T-helper 22 cell (primary cell): ENCODE results near the gene PSMB10.
"Not testable (repeated sequence)": the region's sequence is repeated elsewhere in the genome, so short reads cannot be mapped to it uniquely, and the experiment has no call there.

Source experiments
- DNase-seq: peaks from one replicate; pipeline ENCODE4 v3.0.0-alpha.2; 2020; ENCODE audit warnings: low read depth

Gene PSMB10

DNA sequence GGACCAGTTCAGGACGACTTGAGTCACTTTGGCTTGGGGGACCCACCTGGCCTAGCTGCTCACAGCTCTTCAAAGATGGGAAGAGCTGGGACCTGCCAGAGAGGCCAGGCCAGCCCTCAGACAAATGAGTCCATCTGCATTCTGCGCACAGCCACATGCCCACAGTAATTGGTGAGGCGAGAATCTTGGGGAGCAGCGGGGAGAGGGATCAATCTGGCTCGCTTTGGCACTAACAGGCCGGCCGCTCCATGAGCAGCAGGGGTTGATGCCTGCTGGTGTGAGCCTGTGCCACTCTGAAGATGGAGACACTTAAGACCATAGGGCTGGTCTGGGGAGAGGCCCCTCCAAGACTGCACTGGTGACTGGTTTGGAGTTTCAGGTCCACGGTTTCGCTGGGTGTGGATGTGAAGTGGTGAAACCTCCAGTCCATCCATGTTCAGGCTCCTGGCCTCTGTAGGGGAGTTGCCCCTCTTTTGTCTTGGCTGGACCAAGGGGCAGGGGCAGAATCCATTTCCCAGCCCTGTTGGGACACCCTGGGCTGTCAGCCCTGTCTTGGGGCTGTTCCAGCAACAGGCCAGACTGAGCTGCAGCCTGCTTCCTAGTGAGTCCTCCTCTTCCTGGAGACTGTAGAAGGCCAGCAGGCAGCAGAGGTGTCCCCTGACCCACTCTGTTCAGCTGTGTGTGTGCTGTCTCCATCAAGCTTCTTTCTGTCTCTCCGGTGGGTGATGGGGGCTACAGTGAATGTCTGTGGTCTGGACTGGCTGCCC, 12.3 kb downstream of the PSMB10 start:
- no peak for DNase-seq

DNA sequence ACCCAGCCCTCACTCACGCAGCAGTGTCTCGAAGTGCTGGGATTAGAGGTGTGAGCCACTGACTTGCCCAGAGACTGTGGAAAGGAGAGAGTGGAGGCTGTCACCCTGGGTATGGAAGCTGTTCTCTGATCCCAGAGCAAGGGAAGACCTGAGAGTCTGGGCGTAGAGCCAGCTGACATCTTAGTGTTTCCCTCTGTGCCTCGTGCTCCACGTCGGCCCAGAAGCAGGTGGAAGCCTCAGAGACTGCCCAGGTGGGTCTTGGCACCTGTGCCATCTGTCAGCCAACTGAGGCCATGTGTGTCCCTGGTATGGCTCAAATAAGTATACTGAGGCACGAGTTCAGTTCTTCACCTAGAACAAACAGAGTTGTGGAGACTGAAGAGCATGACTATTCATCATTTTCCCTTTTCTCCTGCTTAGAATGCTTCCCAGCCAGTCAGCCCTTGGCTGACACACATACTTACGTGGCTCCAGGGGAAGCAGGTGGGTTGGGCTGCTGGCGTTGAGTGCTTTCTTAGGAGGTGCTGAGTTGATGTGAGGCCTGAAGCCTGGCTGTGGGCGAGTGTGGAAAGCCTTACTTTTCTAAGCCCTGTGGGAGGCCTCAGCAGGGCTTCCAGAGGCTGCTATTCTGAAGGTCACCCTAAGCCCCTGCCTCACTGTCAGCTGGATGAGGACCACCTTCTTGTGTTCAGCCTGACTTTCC, 13.1 kb downstream of the PSMB10 start:
- DNase-seq: no peak

DNA sequence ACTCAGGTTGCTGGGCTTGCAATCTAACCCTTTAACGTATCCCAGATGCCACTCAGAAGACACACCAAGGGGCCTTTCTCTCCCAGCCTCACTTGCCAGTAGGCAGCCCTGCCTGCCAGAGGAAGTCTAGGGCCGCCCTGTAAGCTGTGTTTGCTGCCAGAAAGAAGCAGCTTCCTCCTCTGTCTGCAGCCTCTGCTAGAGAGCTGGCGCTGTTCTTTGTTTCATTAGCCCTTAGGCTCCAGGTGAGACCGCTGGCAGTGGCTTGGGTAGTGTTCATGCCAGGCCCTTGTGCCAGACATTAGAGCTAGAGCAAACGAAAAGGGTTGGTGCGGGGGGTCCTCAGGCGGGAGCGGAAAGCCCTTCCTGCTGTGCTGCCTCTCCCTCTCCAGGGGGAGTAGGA, 13.9 kb downstream of the PSMB10 start:
- no peak for DNase-seq

DNA sequence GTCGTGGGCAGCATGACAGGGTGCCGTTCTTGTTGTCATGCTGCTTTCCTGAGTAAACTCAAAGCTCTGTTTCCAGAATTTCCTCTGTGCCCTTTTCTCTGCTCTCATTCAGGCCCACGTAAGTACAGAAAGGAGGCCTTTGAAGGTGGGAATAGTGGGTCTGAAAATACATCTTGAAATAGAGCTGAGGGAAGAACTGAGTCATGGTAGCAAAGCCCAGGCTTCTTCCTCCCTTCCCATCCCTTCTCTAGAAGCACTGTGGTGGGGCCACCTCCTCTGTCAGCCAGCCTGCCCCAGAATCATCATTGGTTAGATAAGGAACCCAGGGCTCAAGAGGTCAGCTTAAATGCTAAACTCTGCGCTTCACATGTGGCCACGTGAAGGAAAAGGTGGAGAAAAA, 14.4 kb downstream of the PSMB10 start:
- DNase-seq: no peak

DNA sequence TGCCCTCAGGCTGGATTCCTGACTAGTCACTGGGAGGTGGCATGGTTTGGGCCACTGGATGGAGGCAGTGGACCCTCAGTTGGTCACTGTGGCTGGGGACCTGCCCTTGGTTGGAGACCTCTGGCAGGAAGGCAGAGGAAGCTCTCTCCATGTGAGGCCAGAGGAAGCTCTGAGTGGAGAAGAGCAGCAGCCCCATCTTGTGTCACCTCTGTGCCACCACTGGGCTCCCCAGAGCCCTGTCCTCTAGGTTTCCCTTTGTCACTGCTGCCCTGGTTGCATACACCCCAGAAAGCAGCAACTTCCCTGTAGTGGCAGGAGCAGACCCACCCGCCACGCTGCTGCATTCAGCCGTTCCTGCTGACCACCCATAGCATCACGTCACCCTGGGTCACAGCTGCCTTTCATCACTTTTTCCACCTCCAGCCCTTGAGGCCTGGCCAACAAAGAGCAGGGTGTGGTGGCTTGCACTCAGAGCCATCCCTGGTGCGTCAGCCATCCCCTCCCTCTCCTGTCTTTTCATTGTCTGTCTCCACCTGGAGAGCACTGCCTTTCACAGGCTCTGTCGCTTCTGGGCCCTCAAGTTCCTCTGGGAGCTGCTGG, 16.9 kb downstream of the PSMB10 start:
- DNase-seq: no peak

DNA sequence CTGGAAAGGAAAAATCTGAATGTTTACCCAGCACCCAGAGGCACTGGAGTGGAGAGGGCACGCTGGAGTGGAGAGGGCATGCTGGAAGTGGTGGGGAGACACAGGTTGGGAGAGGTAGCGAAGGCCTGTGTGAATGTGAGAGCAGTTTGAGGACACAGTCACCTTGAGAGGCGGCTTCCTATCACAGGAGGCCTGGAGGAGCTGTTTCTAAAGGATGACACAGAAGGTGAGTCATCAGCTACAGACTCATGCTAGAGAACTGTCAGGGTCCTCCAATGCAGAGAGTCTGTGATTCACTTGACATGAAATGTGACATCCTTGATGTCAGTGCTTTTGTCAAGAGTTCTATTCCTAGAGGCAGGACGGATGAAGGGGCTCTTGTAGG, 18.8 kb downstream of the PSMB10 start:
- DNase-seq: no peak

DNA sequence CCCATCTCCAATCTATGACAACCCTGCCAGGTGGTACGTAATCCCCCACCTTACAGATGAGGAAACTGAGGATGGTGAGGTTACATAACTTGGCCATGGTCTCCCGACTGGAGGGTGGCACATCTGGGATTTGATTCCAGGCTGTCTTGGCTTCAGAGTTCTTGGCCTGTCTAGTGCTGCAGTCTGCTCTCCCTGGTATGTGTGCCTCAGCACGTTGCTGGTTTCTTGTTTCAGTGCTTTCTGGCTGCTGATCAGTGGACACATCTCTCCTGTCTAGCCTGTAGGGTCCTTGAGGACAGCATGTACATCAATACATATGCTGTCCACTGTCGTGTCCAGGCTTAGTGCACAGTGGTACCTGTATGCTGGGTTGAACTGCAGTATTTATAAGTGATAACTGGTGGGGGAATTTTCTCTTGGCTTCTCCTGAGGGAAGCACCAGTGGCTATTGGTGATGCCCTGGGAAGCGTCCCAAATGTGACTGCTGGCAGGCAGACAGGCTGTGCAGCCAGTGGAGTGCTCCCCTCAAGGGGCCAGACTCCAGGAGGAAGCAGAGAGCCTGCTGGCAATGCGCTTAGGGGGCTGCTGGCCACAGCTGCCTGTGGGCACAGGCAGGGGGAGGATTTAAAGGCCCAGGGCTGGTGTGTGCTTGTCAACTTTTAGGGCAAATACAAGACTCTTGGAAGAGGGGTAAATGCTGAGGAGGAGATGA, 19.4 kb downstream of the PSMB10 start:
- DNase-seq: no peak

DNA sequence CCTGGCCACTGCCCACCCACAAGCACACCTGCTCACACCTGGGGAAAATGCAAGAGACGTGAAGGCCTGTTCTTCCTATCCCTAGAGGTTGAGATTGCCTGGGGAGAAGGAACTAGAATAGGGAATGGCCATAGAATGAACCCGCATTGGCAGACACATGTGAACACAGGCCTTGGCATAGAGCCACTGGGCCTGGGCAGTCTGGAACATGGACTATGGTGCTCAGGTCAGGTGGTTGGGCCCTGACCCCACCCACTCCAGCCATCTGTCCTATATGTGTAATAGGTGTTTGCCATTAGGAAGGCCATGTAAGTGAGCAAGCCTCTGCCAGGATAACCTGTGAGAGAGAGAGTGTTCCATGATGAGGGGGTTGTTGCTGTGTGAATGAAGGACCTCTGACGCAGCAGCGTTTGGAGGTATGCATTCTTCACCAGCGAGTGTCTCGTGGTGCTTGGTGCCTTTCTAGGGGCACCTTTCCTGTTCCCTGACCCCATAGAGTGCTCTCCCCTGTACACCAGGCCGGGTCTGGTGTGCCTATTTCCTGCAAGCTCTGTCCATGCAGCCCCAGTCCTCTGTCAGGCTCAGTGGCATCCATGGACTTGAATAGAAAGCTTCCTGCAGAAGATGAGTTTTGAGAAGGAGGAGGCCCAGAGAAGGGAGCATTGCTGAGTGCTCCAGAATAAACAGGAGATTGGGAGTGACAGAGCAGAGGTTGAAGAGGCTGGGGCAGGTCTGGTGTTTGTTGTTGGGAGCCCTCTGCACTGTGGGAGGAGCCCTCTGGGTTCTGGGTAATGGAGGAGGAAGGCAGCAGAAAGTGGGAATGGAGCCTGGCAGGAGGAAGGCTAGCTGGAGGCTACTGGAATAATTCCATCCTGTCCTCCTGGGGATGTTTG, 20.6 kb downstream of the PSMB10 start:
- no peak for DNase-seq

DNA sequence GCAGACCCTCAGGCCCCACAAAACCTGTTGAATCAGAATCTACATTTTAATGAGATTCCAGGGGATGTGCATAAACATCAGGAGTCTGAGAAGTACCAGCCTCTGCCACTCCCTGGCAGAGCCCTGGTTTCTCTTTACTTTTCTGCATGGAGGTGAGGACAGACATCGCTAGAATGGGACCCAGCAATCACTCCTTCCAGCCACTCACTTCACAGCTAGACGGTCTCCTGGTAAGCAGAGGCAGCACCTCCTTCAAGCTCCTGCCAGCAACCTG, 21.2 kb downstream of the PSMB10 start:
- DNase-seq: not testable (repeated sequence)

DNA sequence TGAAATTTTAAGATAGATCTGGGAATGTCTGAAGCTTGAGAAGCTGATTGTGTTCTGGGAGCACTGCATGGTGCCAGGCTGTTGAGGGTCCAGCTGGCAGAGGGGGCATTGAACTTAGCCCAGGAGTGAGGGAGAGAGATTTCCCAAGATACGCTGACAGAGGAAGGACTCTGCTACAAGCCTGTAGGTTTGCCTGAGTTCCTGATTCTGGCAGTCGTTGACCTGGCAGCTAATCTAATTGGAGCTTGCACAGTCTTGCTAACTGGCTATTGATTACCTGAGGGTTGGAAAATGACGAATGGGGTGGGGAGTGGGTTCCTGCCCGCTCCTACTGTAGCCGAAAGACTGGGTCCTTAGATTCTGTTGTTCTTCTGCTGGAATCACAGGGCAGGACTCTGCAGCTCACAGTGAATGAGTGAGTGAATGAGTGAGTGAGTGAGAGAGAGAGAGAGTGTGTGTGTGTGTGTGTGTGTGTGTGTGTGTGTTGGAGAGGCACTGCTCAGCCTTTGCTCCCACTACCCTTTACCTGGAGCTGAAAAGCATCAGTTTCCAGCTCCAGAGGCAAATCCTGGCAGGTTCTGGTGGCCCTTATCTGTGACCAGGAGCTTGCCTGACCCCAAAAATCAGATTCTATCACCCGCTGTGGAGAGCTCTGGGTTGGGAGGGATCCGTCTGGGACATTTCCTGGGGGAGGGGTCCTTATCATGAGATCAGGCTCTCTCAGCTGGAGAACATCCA, 21.7 kb downstream of the PSMB10 start:
- DNase-seq: no peak

DNA sequence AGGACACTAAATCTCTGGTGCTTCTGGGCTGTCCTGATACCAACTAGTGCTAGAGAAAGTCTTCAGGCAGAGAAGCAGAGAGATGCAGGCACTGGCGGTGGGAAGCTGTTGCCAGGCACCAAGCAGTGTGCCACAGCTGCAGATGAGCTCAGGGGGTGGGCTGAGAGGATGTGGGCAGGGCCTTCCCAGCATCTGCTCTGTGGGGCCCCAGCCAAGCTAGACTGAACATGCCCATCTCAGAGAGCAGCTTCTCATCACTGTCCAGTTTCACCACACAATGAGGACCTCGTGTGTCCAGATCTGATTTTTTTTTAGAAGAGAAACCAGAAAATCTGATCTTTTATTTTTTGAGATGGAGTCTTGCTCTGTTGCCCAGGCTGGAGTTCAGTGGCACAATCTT, 26.5 kb downstream of the PSMB10 start:
- no peak for DNase-seq

DNA sequence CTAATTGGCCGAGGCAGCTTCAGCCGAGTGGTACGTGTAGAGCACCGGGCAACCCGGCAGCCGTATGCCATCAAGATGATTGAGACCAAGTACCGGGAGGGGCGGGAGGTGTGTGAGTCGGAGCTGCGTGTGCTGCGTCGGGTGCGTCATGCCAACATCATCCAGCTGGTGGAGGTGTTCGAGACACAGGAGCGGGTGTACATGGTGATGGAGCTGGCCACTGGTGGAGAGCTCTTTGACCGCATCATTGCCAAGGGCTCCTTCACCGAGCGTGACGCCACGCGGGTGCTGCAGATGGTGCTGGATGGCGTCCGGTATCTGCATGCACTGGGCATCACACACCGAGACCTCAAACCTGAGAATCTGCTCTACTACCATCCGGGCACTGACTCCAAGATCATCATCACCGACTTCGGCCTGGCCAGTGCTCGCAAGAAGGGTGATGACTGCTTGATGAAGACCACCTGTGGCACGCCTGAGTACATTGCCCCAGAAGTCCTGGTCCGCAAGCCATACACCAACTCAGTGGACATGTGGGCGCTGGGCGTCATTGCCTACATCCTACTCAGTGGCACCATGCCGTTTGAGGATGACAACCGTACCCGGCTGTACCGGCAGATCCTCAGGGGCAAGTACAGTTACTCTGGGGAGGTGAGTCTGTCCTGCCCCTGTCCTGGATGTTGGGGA, 27.5 kb downstream of the PSMB10 start:
- no peak for DNase-seq

DNA sequence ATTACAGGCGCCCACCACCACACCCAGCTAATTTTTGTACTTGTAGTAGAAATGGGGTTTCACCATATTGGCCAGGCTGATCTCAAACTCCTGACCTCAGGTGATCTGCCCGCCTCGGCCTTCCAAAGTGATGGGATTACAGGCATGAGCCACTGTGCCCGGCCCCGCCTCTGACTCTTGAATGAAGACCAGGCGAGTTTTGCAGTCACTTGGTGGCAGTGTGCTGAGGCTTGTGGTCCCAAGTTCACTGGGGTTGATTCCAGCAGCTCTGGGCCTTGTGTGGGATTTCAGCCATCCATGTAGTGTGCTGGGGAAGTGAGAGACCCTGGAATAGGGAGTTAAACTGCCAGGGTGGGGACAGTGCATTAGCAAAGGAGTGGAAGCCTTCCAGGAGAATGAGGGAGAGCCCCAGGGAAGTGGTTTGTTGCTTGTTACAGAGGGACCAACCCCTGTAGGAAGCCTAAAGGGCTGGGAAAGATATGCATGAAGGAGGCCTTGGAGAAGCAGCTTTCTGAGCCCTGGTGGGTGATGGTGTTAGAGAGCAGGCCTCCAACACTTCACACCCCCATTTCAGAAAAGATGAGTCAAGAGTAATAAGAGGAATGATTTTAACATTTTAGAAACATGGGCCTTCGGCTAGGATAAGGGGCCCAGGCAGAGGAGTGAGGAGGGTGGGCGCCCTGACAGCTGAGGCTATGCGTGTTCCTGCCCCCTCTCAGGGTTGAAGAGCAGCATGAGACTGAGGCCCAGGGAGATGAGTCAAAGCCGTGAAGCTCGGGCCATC, 29.1 kb downstream of the PSMB10 start:
- DNase-seq: no peak

DNA sequence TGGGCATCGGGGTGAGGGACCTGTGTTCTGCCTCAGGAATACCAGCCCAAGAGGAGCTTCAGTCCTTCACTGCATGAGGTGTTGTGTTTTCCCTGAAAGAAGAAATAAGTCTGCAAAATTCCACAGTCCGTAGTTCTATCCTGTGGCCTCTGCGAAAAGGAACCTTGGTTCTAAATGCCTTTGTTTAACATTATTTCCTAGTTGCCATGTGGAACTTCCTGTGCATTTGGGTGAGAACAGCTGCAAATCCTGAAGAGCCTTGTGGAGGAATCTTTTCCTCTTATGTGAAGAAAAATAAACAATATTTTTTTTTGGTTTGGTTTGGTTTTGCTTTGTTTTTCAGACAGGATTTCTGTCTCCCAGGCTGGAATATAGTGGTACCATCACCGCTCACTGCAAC, 33.8 kb downstream of the PSMB10 start:
- no peak for DNase-seq

DNA sequence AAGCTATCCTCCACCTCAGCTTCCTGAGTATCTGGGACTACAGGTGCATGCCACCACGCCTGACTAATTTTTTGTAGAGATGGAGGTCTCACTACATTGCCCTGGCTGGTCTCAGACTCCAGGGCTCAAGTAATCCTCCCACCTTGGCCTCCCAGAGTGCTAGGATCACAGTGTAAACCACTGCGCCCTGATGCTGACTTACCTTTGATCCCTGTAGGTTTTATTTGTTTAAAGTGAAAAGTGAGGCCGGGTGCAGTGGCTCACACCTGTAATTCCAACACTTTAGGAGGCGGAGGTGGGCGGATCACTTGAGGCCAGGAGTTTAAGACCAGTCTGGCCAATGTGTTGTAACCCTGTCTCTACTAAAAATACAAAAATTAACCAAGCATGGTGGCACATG, 34.9 kb downstream of the PSMB10 start:
- no peak for DNase-seq

DNA sequence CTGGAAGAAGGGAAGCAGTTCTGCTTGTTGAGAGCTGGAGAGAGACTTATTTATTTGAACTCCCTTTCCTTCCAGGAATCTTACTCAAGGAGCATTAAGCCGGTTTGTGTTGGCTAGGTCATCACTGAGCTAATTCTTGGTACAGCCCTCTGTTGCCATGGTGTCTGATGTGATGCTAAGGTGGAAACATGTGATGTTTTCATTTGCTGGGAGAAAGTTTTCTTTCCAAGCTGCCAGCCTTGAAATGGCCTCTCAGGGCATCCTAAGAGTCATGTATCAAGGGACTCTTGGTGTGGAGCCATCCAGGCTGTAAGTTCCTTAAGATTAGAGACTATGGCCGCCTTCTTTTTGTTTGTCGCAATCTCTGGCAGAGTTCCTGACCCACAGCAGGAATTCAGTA, 39.4 kb downstream of the PSMB10 start:
- no peak for DNase-seq

DNA sequence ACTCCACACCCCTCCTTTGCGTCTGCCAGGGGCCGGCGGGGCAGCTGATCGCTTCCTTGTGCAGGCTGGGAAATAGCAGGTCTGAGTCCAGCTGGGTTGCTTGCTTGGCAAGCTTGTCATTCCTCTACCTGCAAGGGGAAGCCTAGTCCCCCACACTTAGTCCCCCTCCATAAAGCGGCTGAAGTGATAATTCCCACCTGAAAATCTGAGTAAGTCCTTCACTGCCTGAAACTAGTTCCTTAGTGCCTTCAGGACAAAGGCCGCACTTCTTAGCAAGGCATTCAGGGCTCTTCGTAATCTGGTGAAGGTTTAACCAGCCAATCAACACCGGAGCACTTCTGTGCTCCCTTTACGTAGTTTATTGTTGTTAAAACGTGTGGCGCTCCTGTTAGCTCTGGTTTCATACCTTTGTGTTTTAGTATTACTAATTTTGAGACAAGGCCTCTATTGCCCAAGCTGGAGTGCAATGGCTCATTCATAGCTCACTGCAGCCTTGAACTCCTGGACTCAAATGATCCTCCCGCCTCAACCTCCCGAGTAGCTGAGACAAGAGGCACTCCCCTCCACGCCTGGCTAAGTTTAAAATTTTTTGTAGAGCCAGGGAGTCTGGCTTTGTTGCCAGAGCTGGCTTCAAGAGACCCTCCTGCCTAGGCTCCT, 42.8 kb downstream of the PSMB10 start:
- DNase-seq: no peak

DNA sequence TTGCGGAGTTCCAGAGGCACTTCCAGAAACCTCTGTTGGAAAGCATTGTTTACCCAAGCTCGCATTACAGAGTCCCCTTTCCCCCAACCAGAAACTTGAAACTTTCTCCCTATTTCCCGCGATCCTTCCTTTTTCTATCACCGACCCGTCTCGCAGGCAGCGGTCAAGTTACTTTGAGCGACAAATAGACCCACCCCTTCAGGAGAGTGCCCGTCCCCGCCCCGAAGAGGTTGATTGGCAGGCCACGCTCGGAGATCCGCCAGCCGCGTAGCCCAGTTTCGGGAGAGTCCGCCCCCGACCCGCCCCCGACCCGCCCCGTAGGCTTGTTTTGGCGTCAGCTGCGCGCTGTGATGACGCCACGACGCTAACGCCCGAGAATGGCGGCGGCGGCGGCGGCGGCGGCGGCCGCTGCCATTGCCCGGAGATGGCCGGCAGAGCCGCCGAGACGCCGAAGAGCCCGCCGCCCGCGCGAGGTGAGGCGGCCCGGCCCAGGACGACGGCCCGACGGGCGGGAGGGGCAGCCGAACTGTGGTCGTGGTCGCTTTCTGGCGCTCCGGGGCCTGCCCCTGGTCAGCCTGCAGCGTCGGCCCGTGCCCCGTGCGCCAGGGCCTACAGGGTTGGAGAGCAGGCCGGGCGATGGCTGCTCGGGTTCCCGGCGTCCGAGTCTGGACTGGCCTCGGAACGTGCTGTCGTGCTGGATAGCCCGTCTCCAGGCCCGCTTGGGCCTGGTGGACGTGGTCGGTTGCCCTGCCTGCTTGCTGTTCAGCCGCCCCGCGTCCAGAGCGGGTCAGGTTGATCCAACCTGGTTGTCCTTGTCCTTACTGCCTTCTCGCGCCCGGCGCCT, 43.5 kb downstream of the PSMB10 start, which contains the start of gene PSKH1:
Gene PSKH1 (plus strand): TSS at position 356 of the 844 bp plus-strand sequence. CDS start 15,496 bp downstream, outside the sequence.
- peak; percentile 92 for DNase-seq
